ENCODE data around the gene NR5A2.
"Not testable (repeated sequence)": the region's sequence is repeated elsewhere in the genome, so short reads cannot be mapped to it uniquely, and the experiment has no call there.

The NR5A2 gene

DNA sequence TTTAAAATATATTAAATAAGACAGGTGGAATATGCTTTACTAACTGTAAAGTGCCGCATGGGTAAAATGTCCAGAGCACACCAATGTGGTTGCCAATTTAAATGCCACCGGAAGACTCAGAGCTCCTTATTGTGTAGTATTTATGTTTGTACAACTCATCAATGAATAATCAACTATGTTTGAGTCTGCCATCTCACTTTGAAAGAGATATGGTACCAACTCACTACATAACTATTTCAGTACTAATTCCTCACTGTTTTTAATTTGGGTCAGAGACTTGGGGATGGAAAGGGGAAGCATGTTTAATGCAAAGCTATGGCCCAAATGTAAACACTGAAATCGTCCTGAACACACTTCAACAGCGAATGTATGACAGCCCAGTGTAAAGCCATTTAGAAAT lies 144.8 kb downstream of the NR5A2 start:
- DNase-seq: no peak

- DNase-seq: no peak
Observed at GRCh38 chr1:200173097-200173618, 145.6 kb downstream of the NR5A2 start.

GRCh38 chr1:200174525-200175295 lies 147.2 kb downstream of the NR5A2 start:
- DNase-seq: no peak

GRCh38 chr1:200176181-200176580 lies 148.7 kb downstream of the NR5A2 start:
- no peak for DNase-seq

DNA sequence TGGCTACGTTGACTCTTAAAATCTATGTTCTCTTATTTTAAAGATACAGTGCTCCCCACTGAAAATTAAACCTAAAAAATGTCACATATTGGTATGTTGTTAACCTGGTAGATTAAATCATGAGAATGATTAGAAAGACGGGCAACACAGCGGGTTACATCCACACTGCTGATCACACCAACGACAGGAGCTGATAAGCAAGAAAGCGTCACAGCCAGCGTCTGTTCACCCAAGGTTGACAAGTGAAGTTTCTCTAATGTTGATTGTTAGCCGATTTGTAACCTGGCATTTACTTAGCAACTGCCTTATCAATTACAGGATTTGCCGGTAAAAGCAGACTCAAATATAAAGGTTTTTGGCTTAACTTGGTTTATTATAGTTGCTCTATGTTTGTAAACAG lies 149.3 kb downstream of the NR5A2 start:
- DNase-seq: no peak

GRCh38 chr1:200178340-200178739 lies 150.8 kb downstream of the NR5A2 start:
- DNase-seq: no peak

GRCh38 chr1:200179126-200179780 lies 151.7 kb downstream of the NR5A2 start:
- no peak for DNase-seq

- DNase-seq: no peak
Observed at GRCh38 chr1:200179781-200180160, 152.3 kb downstream of the NR5A2 start.

DNA sequence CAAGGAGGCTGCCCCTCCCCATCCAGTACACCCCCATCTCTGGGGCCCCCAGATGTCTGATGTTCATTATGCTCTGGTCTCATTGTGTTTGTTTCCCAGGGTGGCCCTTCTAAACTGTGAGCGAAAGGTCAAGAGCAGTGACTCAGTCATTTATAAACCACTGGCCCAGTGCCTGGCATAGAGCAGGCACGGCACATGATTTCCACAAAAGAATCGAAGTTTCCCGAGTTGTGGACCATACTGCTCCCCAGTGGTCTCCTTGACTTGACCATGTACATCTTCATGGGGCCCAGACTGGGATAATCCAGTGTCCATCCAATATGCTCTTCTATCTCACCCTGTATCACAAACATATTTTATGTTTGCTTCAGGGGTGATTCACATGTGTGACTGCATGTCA lies 153.3 kb downstream of the NR5A2 start:
- no peak for DNase-seq

DNA sequence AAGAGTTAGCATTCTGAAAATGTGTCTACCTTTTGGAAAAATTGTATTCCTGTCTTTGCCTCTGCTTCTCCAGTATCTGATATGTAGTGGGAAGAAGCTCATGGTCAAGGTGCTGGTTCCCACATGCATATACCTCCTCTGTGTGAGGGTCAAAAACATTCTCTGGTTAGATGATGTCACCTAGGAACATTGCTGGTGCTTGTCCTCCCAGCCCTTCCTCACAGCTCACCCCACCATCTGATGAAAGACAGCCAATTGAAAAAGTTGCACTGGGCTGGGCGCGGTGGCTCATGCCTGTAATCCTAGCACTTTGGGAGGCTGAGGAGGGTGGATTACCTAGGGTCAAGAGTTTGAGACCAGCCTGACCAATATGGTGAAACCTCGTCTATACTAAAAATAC lies 154.4 kb downstream of the NR5A2 start:
- no peak for DNase-seq

GRCh38 chr1:200182701-200183100 lies 155.2 kb downstream of the NR5A2 start:
- DNase-seq: no peak

- no peak for DNase-seq
Observed at GRCh38 chr1:200183637-200184036, 156.1 kb downstream of the NR5A2 start.

GRCh38 chr1:200184196-200184595 lies 156.7 kb downstream of the NR5A2 start:
- peak; percentile 59 for DNase-seq

GRCh38 chr1:200185191-200185590 lies 157.7 kb downstream of the NR5A2 start:
- DNase-seq: not testable (repeated sequence)

GRCh38 chr1:200187332-200187731 lies 159.8 kb downstream of the NR5A2 start:
- not testable (repeated sequence) for DNase-seq

GRCh38 chr1:200191993-200192392 lies 164.5 kb downstream of the NR5A2 start:
- no peak for DNase-seq

- no peak for DNase-seq
Observed at GRCh38 chr1:200194477-200194876, 167.0 kb downstream of the NR5A2 start.

DNA sequence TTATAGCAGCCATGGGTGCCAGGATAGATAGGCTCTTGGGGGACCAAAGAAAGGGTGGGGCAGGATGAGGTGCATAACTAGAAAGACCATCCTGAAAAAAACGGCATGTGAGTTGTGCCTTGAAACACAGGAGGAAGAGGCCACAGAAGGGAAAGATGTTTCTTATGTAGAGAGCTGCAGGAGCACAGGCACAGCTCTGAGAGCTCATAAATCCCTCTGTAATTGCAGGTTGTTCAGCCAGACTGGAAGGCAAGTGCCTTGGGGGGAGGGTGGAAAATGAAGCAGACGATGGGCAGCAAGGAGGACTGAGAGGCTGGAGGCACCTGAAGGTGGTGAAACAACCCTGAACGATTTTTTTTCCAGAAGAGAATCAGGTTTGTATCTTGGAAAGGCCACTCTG lies 170.7 kb downstream of the NR5A2 start:
- DNase-seq: no peak

DNA sequence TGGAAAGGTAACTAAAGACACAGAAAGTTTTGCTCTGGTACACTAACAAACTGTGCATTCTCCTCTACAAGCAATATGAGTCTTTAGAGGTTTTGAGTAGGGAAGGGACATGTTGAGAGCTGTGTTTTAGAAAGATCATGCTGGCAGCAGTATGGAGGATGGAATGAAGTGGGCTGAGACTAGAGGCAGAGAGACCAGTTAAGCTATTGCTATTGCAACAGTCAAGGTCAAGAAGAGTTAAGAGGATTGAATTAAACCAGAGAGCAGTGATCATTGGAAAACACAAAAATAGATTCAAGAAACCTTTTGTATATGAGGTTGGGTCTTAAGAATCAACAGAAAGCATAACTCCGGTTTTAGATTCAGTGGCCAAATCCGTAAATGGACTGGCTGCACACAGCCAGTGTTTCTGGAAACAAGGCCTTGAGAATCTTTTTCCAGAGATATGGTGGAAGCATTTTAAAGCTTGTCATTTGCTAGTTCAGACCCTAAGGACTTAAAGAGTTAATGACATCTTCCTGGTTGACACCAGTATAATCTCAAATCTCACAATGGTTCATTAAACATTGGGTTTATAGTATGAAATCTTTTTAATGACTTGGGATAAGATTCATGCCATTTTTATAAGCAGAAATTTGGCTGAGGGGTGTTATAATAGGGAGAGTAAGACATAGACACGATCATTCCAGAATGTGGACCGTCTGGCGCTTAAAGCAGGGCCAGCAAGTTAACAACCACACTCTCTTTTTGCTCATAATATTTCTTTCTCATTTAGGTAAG lies 177.9 kb downstream of the NR5A2 start:
- DNase-seq: no peak

DNA sequence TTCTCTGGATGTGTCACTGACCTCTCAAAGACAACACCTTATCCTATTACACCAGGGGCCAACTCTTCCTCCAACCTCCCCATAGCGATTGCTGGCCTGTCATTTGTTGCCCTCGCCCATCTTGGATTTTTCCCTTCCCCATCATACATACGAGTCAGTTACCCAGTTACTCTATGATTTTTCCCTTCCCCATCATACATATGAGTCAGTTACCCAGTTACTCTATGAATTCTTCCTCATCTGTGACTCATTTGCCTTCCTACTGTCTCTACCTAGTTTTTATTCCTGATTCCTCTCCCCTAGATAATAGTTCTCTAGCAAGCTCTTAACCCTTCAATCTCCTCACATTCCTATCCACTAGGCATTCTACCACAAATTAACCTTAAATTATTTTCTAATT lies 178.8 kb downstream of the NR5A2 start:
- no peak for DNase-seq

DNA sequence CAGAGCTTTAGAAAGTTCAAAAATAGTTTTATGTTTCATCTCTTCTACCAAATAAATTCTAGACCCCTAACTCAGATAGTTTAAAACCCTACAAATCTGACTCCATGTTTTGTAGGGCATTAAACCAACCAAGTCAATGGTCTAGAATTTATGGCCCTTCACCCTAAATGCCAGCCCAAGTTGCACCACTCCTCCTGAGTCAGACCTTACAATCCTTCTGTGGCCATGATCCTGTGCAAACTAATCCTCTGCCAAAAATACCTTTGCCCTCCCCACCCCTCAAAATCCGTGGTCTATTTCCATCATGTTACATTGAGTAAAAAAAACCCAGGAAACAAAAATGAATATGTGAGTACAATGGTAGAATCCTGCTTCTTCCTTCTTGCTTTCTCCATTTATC lies 179.3 kb downstream of the NR5A2 start:
- DNase-seq: no peak

DNA sequence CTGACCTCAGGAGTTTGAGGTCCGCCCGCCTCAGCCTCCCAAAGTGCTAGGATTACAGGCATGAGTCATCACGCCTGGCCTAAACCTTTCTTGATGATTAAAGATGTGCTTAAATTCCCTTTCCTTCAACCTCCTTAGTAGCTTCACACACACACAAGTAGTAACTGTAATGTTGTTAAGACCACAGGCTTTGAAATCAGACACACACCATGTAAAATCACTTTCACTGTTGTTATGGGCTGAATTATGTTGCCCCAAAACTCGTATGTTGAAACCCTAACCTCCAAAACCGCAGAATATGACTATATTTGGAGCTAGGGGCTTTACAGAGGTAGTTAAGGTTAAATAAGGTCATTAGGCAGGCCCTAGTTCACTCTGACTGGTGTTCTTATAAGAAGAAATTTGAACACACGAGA lies 180.2 kb downstream of the NR5A2 start:
- no peak for DNase-seq

GRCh38 chr1:200211157-200211556 lies 183.6 kb downstream of the NR5A2 start:
- DNase-seq: no peak

DNA sequence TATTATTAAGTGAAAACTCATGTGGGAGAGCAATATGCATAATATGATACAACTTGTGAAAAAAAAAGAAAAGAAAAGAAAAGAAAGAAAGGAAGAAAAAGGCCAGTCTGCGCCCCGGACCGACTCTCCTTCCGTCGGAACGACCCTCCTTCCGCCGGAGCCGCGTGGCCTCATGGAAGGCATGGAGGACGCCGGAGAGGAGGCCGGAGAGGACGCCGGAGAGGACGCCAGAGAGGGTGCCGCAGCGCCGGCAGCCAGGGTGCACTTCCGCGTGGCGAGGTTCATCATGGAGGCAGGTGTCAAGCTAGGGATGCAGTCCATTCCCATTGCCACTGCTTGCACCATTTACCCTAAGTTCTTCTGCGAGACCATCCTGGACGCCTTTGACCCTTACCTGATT lies 185.9 kb downstream of the NR5A2 start:
- DNase-seq: no peak
